Liver (tissue), 9 donors: ENCODE measurements around the gene SESTD1. TPM values are rescaled to one million over a fixed set of nuclear protein-coding genes. Genes with fewer than 3 reads are reported as not detected.

ENCODE experiments used
- DNase-seq: peaks from one replicate; pipeline ENCODE4 v3.0.0-alpha.2; 2017; ENCODE audit warnings: low spot score
- H3K27ac ChIP-seq, 2 donors: one replicate each; pipeline ENCODE4 v1.7.0; 2013; ENCODE audit warnings: inconsistent platforms in 2 of 2, low read length in 2 of 2, control low read depth in 1 of 2, low read depth in 1 of 2, mild to moderate bottlenecking in 1 of 2
- H3K27me3 ChIP-seq, 4 donors: one replicate each; pipeline versions ENCODE4 v1.6.1 to v1.7.0; 2013; ENCODE audit warnings: low read length in 3 of 4, inconsistent platforms in 1 of 4, mild to moderate bottlenecking in 1 of 4, moderate library complexity in 1 of 4; ENCODE audit not compliant: control insufficient read depth in 4 of 4, insufficient read depth in 4 of 4
- H3K36me3 ChIP-seq, 4 donors: one replicate each; pipeline versions ENCODE4 v1.6.1 to v1.7.0; 2013; ENCODE audit warnings: low read length in 3 of 4, mild to moderate bottlenecking in 3 of 4, low read depth in 1 of 4, moderate library complexity in 1 of 4; ENCODE audit not compliant: control insufficient read depth in 4 of 4, insufficient read depth in 3 of 4
- H3K4me1 ChIP-seq, 4 donors: one replicate each; pipeline versions ENCODE4 v1.6.1 to v1.7.0; 2013; ENCODE audit warnings: low read length in 3 of 4, mild to moderate bottlenecking in 3 of 4, moderate library complexity in 1 of 4; ENCODE audit not compliant: control insufficient read depth in 4 of 4, insufficient read depth in 4 of 4
- H3K4me3 ChIP-seq, 3 donors: one replicate each; pipeline versions ENCODE4 v1.6.1 to v1.7.0; 2013; ENCODE audit warnings: low read length in 3 of 3, control low read depth in 1 of 3, low read depth in 1 of 3, mild to moderate bottlenecking in 1 of 3
- H3K9ac ChIP-seq, 2 donors: one replicate each; pipeline ENCODE4 v1.7.0; 2013; ENCODE audit warnings: low read length in 2 of 2, mild to moderate bottlenecking in 2 of 2, moderate library complexity in 2 of 2, control low read depth in 1 of 2, low read depth in 1 of 2
- H3K9me3 ChIP-seq, 4 donors: one replicate each; pipeline versions ENCODE4 v1.6.1 to v1.7.0; 2013; ENCODE audit warnings: low read length in 3 of 4; ENCODE audit not compliant: control insufficient read depth in 4 of 4
- FOXA1 ChIP-seq: IDR thresholded peaks from 2 replicates; pipeline ENCODE4 v1.6.1; 2016; ENCODE audit warnings: antibody characterized with exemption
- HNF4A ChIP-seq, 2 donors: conservative IDR thresholded peaks; 2 replicates each; pipeline ENCODE4 v1.6.1; 2016; ENCODE audit warnings: antibody characterized with exemption in 2 of 2, mild to moderate bottlenecking in 2 of 2
- NR2F2 ChIP-seq: IDR thresholded peaks from 2 replicates; pipeline ENCODE4 v1.6.1; 2016; ENCODE audit warnings: antibody characterized with exemption
- REST ChIP-seq: IDR thresholded peaks from 2 replicates; pipeline ENCODE4 v1.6.1; 2016; ENCODE audit warnings: antibody characterized with exemption, mild to moderate bottlenecking
- RXRA ChIP-seq, 2 donors: IDR thresholded peaks; 2 replicates each; pipeline ENCODE4 v1.6.1; 2017 to 2018; ENCODE audit warnings: antibody characterized with exemption in 2 of 2, mild to moderate bottlenecking in 1 of 2
- YY1 ChIP-seq: IDR thresholded peaks from 2 replicates; pipeline ENCODE4 v1.6.1; 2016; ENCODE audit warnings: antibody characterized with exemption, mild to moderate bottlenecking
- ZBTB33 ChIP-seq: IDR thresholded peaks from 2 replicates; pipeline ENCODE4 v1.6.1; 2016; ENCODE audit warnings: antibody characterized with exemption
- WGBS: extraction: QIAGEN DNeasy Blood & Tissue Kit; methylation state at CpG from one replicate; pipeline ENCODE4 v1.1.7; 2013; 5-methylcytosine and 5-hydroxymethylcytosine counted together
- polyA plus RNA-seq, 2 donors: library from polyadenylated mRNA; stranded (reverse) in 1 of 2; unstranded in 1 of 2; fragments of 200-250 nt in 1 of 2; fragments of >200 nt in 1 of 2; fragmentation: Nextera tagmentation in 1 of 2; extraction: Ambion mirVana in 1 of 2; gene quantifications; one replicate each; pipeline versions ENCODE4 v1.2.1 to v1.2.3, GENCODE V29; 2013 to 2015
- total RNA-seq, 2 donors: library from RNA; depleted of rRNA; stranded (reverse); fragments of >200 nt; gene quantifications; one replicate each; pipeline ENCODE4 v1.2.3, GENCODE V29; 2014
- donor health status: healthy.
- donor health status: healthy.
- donor health status: healthy.
- donor health status: healthy.
- donor health status: healthy.

SESTD1 gene
- total and polyA plus RNA-seq, 4 donors = 6.3 to 10.1 (median 7.4) TPM

GRCh38 chr2:179266271-179266670 lies 1.6 kb upstream of the SESTD1 start:
- Histone ChIP-seq H3K4me1 (peaks cover 4 to 12% (median 7%) of the 10 kb centered on the region in 4 donors), H3K27me3 (no peaks in the 10 kb centered on the region), H3K36me3 (no peaks in the 10 kb centered on the region), H3K27ac (no peak overlapping the region), H3K9ac (no peak overlapping the region), H3K9me3 (no peaks in the 10 kb centered on the region), H3K4me3 (no peak overlapping the region)
- WGBS = 91% methylated on average over 4 of the region's 4 CpGs
- TF ChIP-seq FOXA1 (no peak), NR2F2 (no peak), RXRA (IDR thresholded peaks at IDR 0.05) (no peak), REST (no peak), HNF4A (conservative IDR thresholded peaks at IDR 0.05) (no peak), ZBTB33 (no peak)
- DNase-seq = no peak

GRCh38 chr2:179265082-179265510 lies 464 bp upstream of the SESTD1 start:
- Histone ChIP-seq H3K36me3 (no peaks in the 10 kb centered on the region), H3K9ac (no peak overlapping the region), H3K27ac (peak overlapping the region; percentile 60 to 73), H3K4me1 (peaks cover 4 to 12% (median 7%) of the 10 kb centered on the region in 4 donors), H3K27me3 (no peaks in the 10 kb centered on the region), H3K4me3 (peak overlapping the region in 2 of 3 donors; percentile 57 to 99), H3K9me3 (no peaks in the 10 kb centered on the region)
- 45% methylated on average over 5 of the region's 5 CpGs for WGBS
- no peak for DNase-seq
- TF ChIP-seq NR2F2 = no peak
- TF ChIP-seq HNF4A (conservative IDR thresholded peaks at IDR 0.05) = peak in 1 of 2 donors; percentile 72
- no peak for TF ChIP-seq YY1
- peak in 1 of 2 donors; percentile 13 for TF ChIP-seq RXRA (IDR thresholded peaks at IDR 0.05)

GRCh38 chr2:179263446-179264367 lies 925 bp downstream of the SESTD1 start:
- Histone ChIP-seq H3K4me3 (peak overlapping the region; percentile 89 to 99 (median 89)), H3K27me3 (no peaks in the 10 kb centered on the region), H3K9ac (peak overlapping the region; percentile 64 to 83), H3K27ac (peak overlapping the region; percentile 73 to 81), H3K9me3 (no peaks in the 10 kb centered on the region), H3K36me3 (no peaks in the 10 kb centered on the region), H3K4me1 (peaks cover 4 to 12% (median 7%) of the 10 kb centered on the region in 4 donors)
- WGBS = under 1% methylated on average over 62 of the region's 62 CpGs
- no peak for TF ChIP-seq YY1
- peak; percentile 54 for DNase-seq
